Measurements from ENCODE around the gene RFTN1. TPM values are rescaled to one million over a fixed set of nuclear protein-coding genes. Genes with fewer than 3 reads are reported as not detected.

Gene RFTN1
- total and polyA plus RNA-seq, 2 experiments from 2014 or later, result 3.3 to 7.2 TPM

GRCh38 chr3:16423298-16423697 lies 90.2 kb downstream of the RFTN1 start:
- Mint-ChIP-seq H3K9me3 (no peaks in the 10 kb centered on the region), H3K4me3 (no peak overlapping the region), H3K4me1 (peaks cover 8% of the 10 kb centered on the region), H3K27ac (no peak overlapping the region), H3K36me3 (ENCODE audit: low read depth) (no peaks in the 10 kb centered on the region), H3K27me3 (ENCODE audit: insufficient read depth, low read depth, poor library complexity) (peaks cover 6% of the 10 kb centered on the region)
- ATAC-seq (no peak), DNase-seq (ENCODE audit: low spot score) (no peak)
- Histone ChIP-seq H3K27ac (ENCODE audit: low read depth) (no peak overlapping the region), H3K4me3 (no peak overlapping the region), H3K79me2 (replicated peaks; ENCODE audit: insufficient read depth) (no peaks in the 10 kb centered on the region), H4K20me1 (replicated peaks; ENCODE audit: insufficient read depth) (no peaks in the 10 kb centered on the region), H3K36me3 (ENCODE audit: insufficient read depth) (no peaks in the 10 kb centered on the region), H3F3A (replicated peaks; ENCODE audit: low read depth) (no peaks in the 10 kb centered on the region), H3K27me3 (ENCODE audit: insufficient read depth) (no peaks in the 10 kb centered on the region), H2AFZ (no peak overlapping the region), H3K9me2 (ENCODE audit: insufficient read depth) (no peaks in the 10 kb centered on the region), H3K4me2 (no peak overlapping the region), H3K4me1 (ENCODE audit: insufficient read depth) (no peaks in the 10 kb centered on the region)
- no peak for TF ChIP-seq ZNF331 (CRISPR knock-in tag; IDR thresholded peaks at IDR 0.05; ENCODE audit: low read depth)
- TF ChIP-seq ZNF462 (CRISPR knock-in tag; IDR thresholded peaks at IDR 0.05), result no peak
- TF ChIP-seq JUNB (IDR thresholded peaks at IDR 0.05; ENCODE audit: unreplicated experiment), result no peak
- TF ChIP-seq ZNF114 (CRISPR knock-in tag; IDR thresholded peaks at IDR 0.05), result no peak
- TF ChIP-seq ETS1 (IDR thresholded peaks at IDR 0.05), result no peak
- TF ChIP-seq CTCF (conservative IDR thresholded peaks at IDR 0.05; ENCODE audit: low read depth in 2 of 2), result no peak
- no peak for TF ChIP-seq POLR2AphosphoS5 (IDR thresholded peaks at IDR 0.05; ENCODE audit: low read depth)
- no peak for TF ChIP-seq CREB1 (CRISPR knock-in tag; IDR thresholded peaks at IDR 0.05; ENCODE audit: low read depth)
- no peak for TF ChIP-seq EZH2 (IDR thresholded peaks at IDR 0.05; ENCODE audit: low read depth, unreplicated experiment)
- no peak for TF ChIP-seq NANOG (IDR thresholded peaks at IDR 0.05; ENCODE audit: borderline replicate concordance)
- no peak for TF ChIP-seq EZH2phosphoT487 (IDR thresholded peaks at IDR 0.05; ENCODE audit: unreplicated experiment)
- no peak for TF ChIP-seq STAT1 (IDR thresholded peaks at IDR 0.05; ENCODE audit: unreplicated experiment)
- TF ChIP-seq REST (IDR thresholded peaks at IDR 0.05; ENCODE audit: unreplicated experiment), result no peak

Data from GM23338 (cell line).